Keratinocyte (primary cell): ENCODE results near the gene SLC7A1. TPM values are rescaled to one million over a fixed set of nuclear protein-coding genes. Genes with fewer than 3 reads are reported as not detected.

Experiments
- DNase-seq: peaks from one replicate; pipeline ENCODE4 v3.0.0-alpha.2; 2011; ENCODE audit warnings: low read depth, missing footprints, low spot score
- FAIRE-seq: peaks from 2 replicates; lab custom pipeline; 2011; peaks lifted over from hg19 to GRCh38; lab: Jason Lieb, UNC
- H2AFZ ChIP-seq: 2 replicates; pipeline ENCODE4 v1.6.0; 2012; ENCODE audit warnings: low read length, control low read depth, inconsistent platforms; ENCODE audit not compliant: control insufficient read depth
- H3K27ac ChIP-seq: 2 replicates; pipeline ENCODE4 v1.5.1; 2011; ENCODE audit warnings: low read length; ENCODE audit not compliant: control insufficient read depth, insufficient read depth
- H3K27me3 ChIP-seq: 3 replicates; pipeline ENCODE4 v1.6.0; 2011; ENCODE audit warnings: low read length; ENCODE audit not compliant: control insufficient read depth, insufficient read depth; ENCODE audit errors: extremely low read depth
- H3K36me3 ChIP-seq, 2 experiments: 2 replicates in 1 of 2; 3 replicates in 1 of 2; pipeline ENCODE4 v1.5.1; 2011; ENCODE audit warnings: low read length in 2 of 2, mild to moderate bottlenecking in 1 of 2; ENCODE audit not compliant: control insufficient read depth in 2 of 2, insufficient read depth in 2 of 2; ENCODE audit errors: extremely low read depth in 1 of 2
- H3K4me1 ChIP-seq: 3 replicates; pipeline ENCODE4 v1.5.1; 2011; ENCODE audit warnings: low read length; ENCODE audit not compliant: control insufficient read depth, insufficient read depth; ENCODE audit errors: extremely low read depth
- H3K4me2 ChIP-seq: 3 replicates; pipeline ENCODE4 v1.6.0; 2011; ENCODE audit warnings: low read depth, low read length; ENCODE audit not compliant: control insufficient read depth, insufficient read depth; ENCODE audit errors: extremely low read depth
- H3K4me3 ChIP-seq, 3 experiments: fragments of 200-600 bp in 1 of 3; sonication (generic) in 1 of 3; 2 replicates in 2 of 3; 3 replicates in 1 of 3; pipeline ENCODE4 v1.5.1; 2011 to 2016; ENCODE audit warnings: low read length in 3 of 3, mild to moderate bottlenecking in 3 of 3, control low read depth in 2 of 3, inconsistent platforms in 1 of 3, low read depth in 1 of 3, mixed read lengths in 1 of 3, mixed run types in 1 of 3, moderate library complexity in 1 of 3; ENCODE audit not compliant: control insufficient read depth in 2 of 3, insufficient read depth in 2 of 3; ENCODE audit errors: extremely low read depth in 1 of 3
- H3K79me2 ChIP-seq: 2 replicates; pipeline ENCODE4 v1.6.0; 2012; ENCODE audit warnings: low read length; ENCODE audit not compliant: control insufficient read depth, insufficient read depth
- H3K9ac ChIP-seq: 3 replicates; pipeline ENCODE4 v1.6.0; 2011; ENCODE audit warnings: low read length; ENCODE audit not compliant: control insufficient read depth, insufficient read depth; ENCODE audit errors: extremely low read depth
- H3K9me1 ChIP-seq: 3 replicates; pipeline ENCODE4 v1.6.0; 2011; ENCODE audit warnings: low read length; ENCODE audit not compliant: control insufficient read depth, insufficient read depth; ENCODE audit errors: extremely low read depth
- H3K9me3 ChIP-seq: 2 replicates; pipeline ENCODE4 v1.5.1; 2012; ENCODE audit warnings: low read depth, low read length; ENCODE audit not compliant: control insufficient read depth
- H4K20me1 ChIP-seq: 3 replicates; pipeline ENCODE4 v1.6.0; 2011; ENCODE audit warnings: low read length; ENCODE audit not compliant: control insufficient read depth, insufficient read depth; ENCODE audit errors: extremely low read depth
- EZH2 ChIP-seq: IDR thresholded peaks from one replicate; pipeline ENCODE4 v1.6.1; 2012; ENCODE audit warnings: inconsistent platforms, mild to moderate bottlenecking, low read length, moderate library complexity
- dilution Hi-C: fragments of 300-500 bp; cut with MboI; formaldehyde crosslinking; loops from one replicate; pipeline ENCODE4 v1.7.0; 2020; ENCODE audit warnings: low sequenced_read_pairs; ENCODE audit not compliant: extremely low pct_ligation_motif_present
- polyA plus RNA-seq, 5 experiments: library from polyadenylated mRNA; depleted of rRNA in 3 of 5; stranded (reverse) in 3 of 5; stranded (forward) in 1 of 5; unstranded in 1 of 5; fragments of >200 nt; gene quantifications; 1 replicate in 1 of 5; 2 replicates in 3 of 5; 3 replicates in 1 of 5; pipeline versions ENCODE4 v1.2.1 to v1.2.3, GENCODE V29; 2011 to 2012; ENCODE audit warnings: missing spikeins in 2 of 5, low read depth in 1 of 5, low replicate concordance in 1 of 5
- TF ChIP-seq, protein P1 (sequence below), 3 experiments: IDR thresholded peaks in 1 of 3; conservative IDR thresholded peaks in 1 of 3; optimal IDR thresholded peaks in 1 of 3; 2 replicates in 2 of 3; 3 replicates in 1 of 3; pipeline versions ENCODE3 to v1.5.1; 2011; ENCODE audit warnings: low read length in 3 of 3, mild to moderate bottlenecking in 3 of 3, moderate library complexity in 2 of 3, control low read depth in 1 of 3, inconsistent platforms in 1 of 3; ENCODE audit not compliant: insufficient read depth in 2 of 3; ENCODE audit errors: extremely low read depth in 1 of 3

Gene SLC7A1
- polyA plus RNA-seq, 1 donor (not counting 4 experiments of a cell fraction or from before 2014, with no cell fraction given): 41.5 TPM

GRCh38 chr13:29527511-29527910, 68.0 kb downstream of the SLC7A1 start:
- FAIRE-seq: no peak
- H3K4me2 ChIP-seq: no peak overlapping the region
- no peaks in the 10 kb centered on the region for H3K4me1 ChIP-seq
- no peaks in the 10 kb centered on the region for H3K27me3 ChIP-seq
- H4K20me1 ChIP-seq: peaks cover 4% of the 10 kb centered on the region
- H3K27ac ChIP-seq: no peak overlapping the region
- H2AFZ ChIP-seq: no peak overlapping the region
- H3K79me2 ChIP-seq: peaks cover 43% of the 10 kb centered on the region
- no peaks in the 10 kb centered on the region for H3K9me1 ChIP-seq
- no peaks in the 10 kb centered on the region for H3K9me3 ChIP-seq
- H3K4me3 ChIP-seq: no peak overlapping the region
- DNase-seq: no peak
- dilution Hi-C loops: no loop called here
- TF ChIP-seq, protein P1, sequence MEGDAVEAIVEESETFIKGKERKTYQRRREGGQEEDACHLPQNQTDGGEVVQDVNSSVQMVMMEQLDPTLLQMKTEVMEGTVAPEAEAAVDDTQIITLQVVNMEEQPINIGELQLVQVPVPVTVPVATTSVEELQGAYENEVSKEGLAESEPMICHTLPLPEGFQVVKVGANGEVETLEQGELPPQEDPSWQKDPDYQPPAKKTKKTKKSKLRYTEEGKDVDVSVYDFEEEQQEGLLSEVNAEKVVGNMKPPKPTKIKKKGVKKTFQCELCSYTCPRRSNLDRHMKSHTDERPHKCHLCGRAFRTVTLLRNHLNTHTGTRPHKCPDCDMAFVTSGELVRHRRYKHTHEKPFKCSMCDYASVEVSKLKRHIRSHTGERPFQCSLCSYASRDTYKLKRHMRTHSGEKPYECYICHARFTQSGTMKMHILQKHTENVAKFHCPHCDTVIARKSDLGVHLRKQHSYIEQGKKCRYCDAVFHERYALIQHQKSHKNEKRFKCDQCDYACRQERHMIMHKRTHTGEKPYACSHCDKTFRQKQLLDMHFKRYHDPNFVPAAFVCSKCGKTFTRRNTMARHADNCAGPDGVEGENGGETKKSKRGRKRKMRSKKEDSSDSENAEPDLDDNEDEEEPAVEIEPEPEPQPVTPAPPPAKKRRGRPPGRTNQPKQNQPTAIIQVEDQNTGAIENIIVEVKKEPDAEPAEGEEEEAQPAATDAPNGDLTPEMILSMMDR (optimal IDR thresholded peaks at IDR 0.05 in 1 of 3, IDR thresholded peaks at IDR 0.05 in 1 of 3, conservative IDR thresholded peaks at IDR 0.05 in 1 of 3; ENCODE audit: extremely low read depth in 1 of 3, insufficient read depth in 2 of 3, low read length in 3 of 3): no peak
- no peak for TF ChIP-seq EZH2
- H3K9ac ChIP-seq: no peak overlapping the region
- peaks cover 64 to 73% of the 10 kb centered on the region in 2 experiments for H3K36me3 ChIP-seq

GRCh38 chr13:29526741-29527140, 68.7 kb downstream of the SLC7A1 start:
- Histone ChIP-seq H3K4me1 (no peaks in the 10 kb centered on the region), H3K4me3 (no peak overlapping the region), H3K9me3 (no peaks in the 10 kb centered on the region), H3K79me2 (peaks cover 47% of the 10 kb centered on the region), H3K27me3 (no peaks in the 10 kb centered on the region), H3K9ac (no peak overlapping the region), H3K36me3 (peaks cover 65 to 79% of the 10 kb centered on the region in 2 experiments), H4K20me1 (peaks cover 8% of the 10 kb centered on the region), H3K9me1 (no peaks in the 10 kb centered on the region), H2AFZ (no peak overlapping the region), H3K4me2 (no peak overlapping the region), H3K27ac (no peak overlapping the region)
- TF ChIP-seq, protein P1 (optimal IDR thresholded peaks at IDR 0.05 in 1 of 3, IDR thresholded peaks at IDR 0.05 in 1 of 3, conservative IDR thresholded peaks at IDR 0.05 in 1 of 3; ENCODE audit: extremely low read depth in 1 of 3, insufficient read depth in 2 of 3, low read length in 3 of 3): no peak
- TF ChIP-seq EZH2: no peak
- dilution Hi-C loops: no loop called here
- DNase-seq: no peak
- no peak for FAIRE-seq
